Measurements from ENCODE around the gene RHEB.

RHEB gene

GRCh38 chr7:151470711-151471110, 49.0 kb downstream of the RHEB start:
- DNase-seq (ENCODE audit: low spot score): no peak

GRCh38 chr7:151469281-151469680, 50.4 kb downstream of the RHEB start:
- no peak for DNase-seq (ENCODE audit: low spot score)

- no peak for DNase-seq (ENCODE audit: low spot score)
Observed at GRCh38 chr7:151468217-151469018, 51.3 kb downstream of the RHEB start.

- no peak for DNase-seq (ENCODE audit: low spot score)
Observed at GRCh38 chr7:151465169-151465568, 54.5 kb downstream of the RHEB start.

GRCh38 chr7:151462306-151462779, 57.4 kb downstream of the RHEB start:
- DNase-seq (ENCODE audit: low spot score): no peak

- no peak for DNase-seq (ENCODE audit: low spot score)
Observed at GRCh38 chr7:151461942-151462230, 57.8 kb downstream of the RHEB start.

GRCh38 chr7:151461096-151461941, 58.4 kb downstream of the RHEB start:
- no peak for DNase-seq (ENCODE audit: low spot score)

GRCh38 chr7:151460474-151460855, 59.2 kb downstream of the RHEB start:
- no peak for DNase-seq (ENCODE audit: low spot score)

- no peak for DNase-seq (ENCODE audit: low spot score)
Observed at GRCh38 chr7:151459726-151460473, 59.8 kb downstream of the RHEB start.

- DNase-seq (ENCODE audit: low spot score): no peak
Observed at GRCh38 chr7:151457534-151457933, 62.2 kb downstream of the RHEB start.

GRCh38 chr7:151456782-151457181, 62.9 kb downstream of the RHEB start:
- no peak for DNase-seq (ENCODE audit: low spot score)

GRCh38 chr7:151456276-151456675, 63.4 kb downstream of the RHEB start:
- DNase-seq (ENCODE audit: low spot score): no peak

GRCh38 chr7:151455690-151456089, 64.0 kb downstream of the RHEB start:
- no peak for DNase-seq (ENCODE audit: low spot score)

GRCh38 chr7:151454932-151455530, 64.7 kb downstream of the RHEB start:
- no peak for DNase-seq (ENCODE audit: low spot score)

GRCh38 chr7:151454305-151454704, 65.4 kb downstream of the RHEB start:
- DNase-seq (ENCODE audit: low spot score): no peak

- DNase-seq (ENCODE audit: low spot score): no peak
Observed at GRCh38 chr7:151453326-151453791, 66.3 kb downstream of the RHEB start.

GRCh38 chr7:151452680-151453325, 66.9 kb downstream of the RHEB start:
- DNase-seq (ENCODE audit: low spot score): no peak

GRCh38 chr7:151451626-151452571, 67.8 kb downstream of the RHEB start:
- no peak for DNase-seq (ENCODE audit: low spot score)

- DNase-seq (ENCODE audit: low spot score): no peak
Observed at GRCh38 chr7:151451156-151451555, 68.5 kb downstream of the RHEB start.

GRCh38 chr7:151449990-151450389, 69.7 kb downstream of the RHEB start:
- no peak for DNase-seq (ENCODE audit: low spot score)
